NCI-H1092 treated with DMSO at 0.1 percent for 48 hours (cell line): Measurements from ENCODE around the gene IGSF3.

Experiments
- DNase-seq: peaks from one replicate; lab custom pipeline; 2025; lab: John Stamatoyannopoulos, UW

The IGSF3 gene

GRCh38 chr1:116557323-116557878, 110.1 kb downstream of the IGSF3 start:
- DNase-seq, result no peak

- DNase-seq, result no peak
These were observed 111.1 kb downstream of the IGSF3 start for GRCh38 chr1:116556289-116557006.

- no peak for DNase-seq
These were observed 112.6 kb downstream of the IGSF3 start for GRCh38 chr1:116554924-116555323.

- DNase-seq, result no peak
These were observed 114.0 kb downstream of the IGSF3 start for GRCh38 chr1:116553386-116554115.

GRCh38 chr1:116546354-116546977, 121.1 kb downstream of the IGSF3 start:
- no peak for DNase-seq

- no peak for DNase-seq
These were observed 122.2 kb downstream of the IGSF3 start for GRCh38 chr1:116545359-116545705.

- DNase-seq, result no peak
These were observed 122.8 kb downstream of the IGSF3 start for GRCh38 chr1:116544588-116545358.

- DNase-seq, result no peak
These were observed 127.4 kb downstream of the IGSF3 start for GRCh38 chr1:116540088-116540487.

GRCh38 chr1:116538544-116538943, 129.0 kb downstream of the IGSF3 start:
- no peak for DNase-seq

GRCh38 chr1:116537898-116538297, 129.6 kb downstream of the IGSF3 start:
- no peak for DNase-seq

GRCh38 chr1:116537040-116537831, 130.3 kb downstream of the IGSF3 start:
- no peak for DNase-seq

GRCh38 chr1:116534014-116534739, 133.4 kb downstream of the IGSF3 start:
- no peak for DNase-seq

GRCh38 chr1:116533429-116533820, 134.1 kb downstream of the IGSF3 start:
- no peak for DNase-seq

- no peak for DNase-seq
These were observed 134.7 kb downstream of the IGSF3 start for GRCh38 chr1:116532671-116533428.

GRCh38 chr1:116531917-116532316, 135.6 kb downstream of the IGSF3 start:
- DNase-seq, result no peak

- DNase-seq, result no peak
These were observed 137.9 kb downstream of the IGSF3 start for GRCh38 chr1:116529681-116530080.

- DNase-seq, result no peak
These were observed 138.3 kb downstream of the IGSF3 start for GRCh38 chr1:116529199-116529631.

- DNase-seq, result no peak
These were observed 139.0 kb downstream of the IGSF3 start for GRCh38 chr1:116528329-116529083.

- no peak for DNase-seq
These were observed 142.1 kb downstream of the IGSF3 start for GRCh38 chr1:116525440-116525839.
